Stimulated activated CD8-positive, alpha-beta memory T cell treated with anti-CD3 and anti-CD28 coated beads, Interleukin-4, amount 100 ng/mL, for 48 hours (primary cell): ENCODE data around the gene VASN.

Experiments used
- DNase-seq: peaks from one replicate; pipeline ENCODE4 v3.0.0-alpha.2; 2020

Gene VASN

GRCh38 chr16:4373356-4373908 lies 1.8 kb downstream of the VASN start:
- no peak for DNase-seq

- DNase-seq: no peak
Observed at GRCh38 chr16:4373909-4374742, 2.5 kb downstream of the VASN start.

- DNase-seq: no peak
Observed at GRCh38 chr16:4375717-4376116, 4.1 kb downstream of the VASN start.

GRCh38 chr16:4376126-4376892 lies 4.7 kb downstream of the VASN start:
- DNase-seq: no peak

- no peak for DNase-seq
Observed at GRCh38 chr16:4376893-4377572, 5.4 kb downstream of the VASN start.

GRCh38 chr16:4377573-4378154 lies 6.0 kb downstream of the VASN start:
- no peak for DNase-seq

GRCh38 chr16:4378161-4378666 lies 6.6 kb downstream of the VASN start:
- no peak for DNase-seq

- no peak for DNase-seq
Observed at GRCh38 chr16:4378999-4379690, 7.5 kb downstream of the VASN start.

- no peak for DNase-seq
Observed at GRCh38 chr16:4380119-4381063, 8.7 kb downstream of the VASN start.

GRCh38 chr16:4381072-4381934 lies 9.7 kb downstream of the VASN start:
- no peak for DNase-seq

GRCh38 chr16:4381935-4382794 lies 10.5 kb downstream of the VASN start:
- no peak for DNase-seq

- DNase-seq: no peak
Observed at GRCh38 chr16:4382795-4383357, 11.2 kb downstream of the VASN start.

- no peak for DNase-seq
Observed at GRCh38 chr16:4383591-4384444, 12.2 kb downstream of the VASN start.

- no peak for DNase-seq
Observed at GRCh38 chr16:4384509-4384942, 12.9 kb downstream of the VASN start.

- no peak for DNase-seq
Observed at GRCh38 chr16:4385066-4385788, 13.6 kb downstream of the VASN start.

- no peak for DNase-seq
Observed at GRCh38 chr16:4385789-4386450, 14.3 kb downstream of the VASN start.
